CD4-positive, alpha-beta T cell (primary cell): ENCODE results near the gene CCR5AS.

ENCODE experiments used
- ATAC-seq: fragments of 200-7000 bp; cut with Tn5 transposase; one replicate; pipeline ENCODE4 v1.10.0; 2022; ENCODE audit warnings: mild to moderate bottlenecking; ENCODE audit not compliant: poor library complexity
- CTCF ChIA-PET: fragments of 350-600 bp; sonication (Branson Sonifier 250); formaldehyde crosslinking; loops from one replicate; lab custom pipeline; 2021; ENCODE audit warnings: antibody characterized with exemption, inconsistent platforms; lab: Charles Lee
- POLR2A ChIA-PET: fragments of 350-600 bp; sonication (Branson Sonifier 250); formaldehyde crosslinking; loops from one replicate; lab custom pipeline; 2021; ENCODE audit warnings: antibody characterized with exemption, inconsistent platforms; lab: Charles Lee
- DNase-seq, 14 experiments: peaks; one replicate each; pipeline ENCODE4 v3.0.0-alpha.2; 2013 to 2020; ENCODE audit warnings: mixed read lengths in 2 of 14
- H3K27ac ChIP-seq, 2 donors: one replicate each; pipeline versions ENCODE4 v1.5.1 to v1.7.0; 2013; ENCODE audit warnings: low read length in 2 of 2, low read depth in 1 of 2, mild to moderate bottlenecking in 1 of 2
- H3K27me3 ChIP-seq, 2 experiments: 1 replicate in 1 of 2; 2 replicates in 1 of 2; pipeline versions ENCODE4 v1.6.1 to v1.7.0; 2013; ENCODE audit warnings: low read length in 2 of 2, control low read depth in 1 of 2, mild to moderate bottlenecking in 1 of 2, moderate library complexity in 1 of 2; ENCODE audit not compliant: insufficient read depth in 2 of 2, control insufficient read depth in 1 of 2
- H3K36me3 ChIP-seq: one replicate; pipeline ENCODE4 v1.6.1; 2013; ENCODE audit warnings: low read length, control low read depth; ENCODE audit not compliant: insufficient read depth
- H3K4me1 ChIP-seq: one replicate; pipeline ENCODE4 v1.6.1; 2013; ENCODE audit warnings: low read length, control low read depth; ENCODE audit not compliant: insufficient read depth
- H3K4me3 ChIP-seq: one replicate; pipeline ENCODE4 v1.5.1; 2013; ENCODE audit warnings: mild to moderate bottlenecking, low read length, moderate library complexity
- H3K9me3 ChIP-seq, 2 experiments: 1 replicate in 1 of 2; 2 replicates in 1 of 2; pipeline versions ENCODE4 v1.6.1 to v1.7.0; 2013; ENCODE audit warnings: low read length in 2 of 2, mild to moderate bottlenecking in 2 of 2, control low read depth in 1 of 2, moderate library complexity in 1 of 2; ENCODE audit not compliant: control insufficient read depth in 1 of 2, insufficient read depth in 1 of 2
- H3K27ac Mint-ChIP-seq: one replicate; pipeline ENCODE4 v1.8.0; 2020; ENCODE audit warnings: mixed read lengths
- H3K27me3 Mint-ChIP-seq: one replicate; pipeline ENCODE4 v1.8.0; 2021; ENCODE audit warnings: mixed read lengths
- H3K36me3 Mint-ChIP-seq: one replicate; pipeline ENCODE4 v1.8.0; 2021; ENCODE audit warnings: low read depth, mixed read lengths
- H3K4me1 Mint-ChIP-seq: one replicate; pipeline ENCODE4 v1.8.0; 2021; ENCODE audit warnings: low read depth, mixed read lengths
- H3K4me3 Mint-ChIP-seq: one replicate; pipeline ENCODE4 v1.8.0; 2020; ENCODE audit warnings: mild to moderate bottlenecking, mixed read lengths
- H3K9me3 Mint-ChIP-seq: one replicate; pipeline ENCODE4 v1.8.0; 2020; ENCODE audit warnings: mixed read lengths
- CTCF ChIP-seq: fragments of 200-600 bp; IDR thresholded peaks from one replicate; pipeline ENCODE4 v1.8.0; 2022; ENCODE audit warnings: antibody characterized with exemption, mild to moderate bottlenecking
- intact Hi-C, 2 experiments: fragments of 100-400 bp; cut with DNase I in 1 of 2; cut with micrococcal nuclease in 1 of 2; formaldehyde crosslinking; loops; one replicate each; pipeline versions ENCODE4 v1.15.1 to v1.9.0; 2023 to 2025; cut with DNase I, micrococcal nuclease

CCR5AS gene

GRCh38 chr3:46419816-46420215 lies 12.9 kb upstream of the CCR5AS start:
- Histone ChIP-seq H3K4me1 (no peaks in the 10 kb centered on the region), H3K27me3 (no peaks in the 10 kb centered on the region), H3K27ac (no peak overlapping the region), H3K9me3 (no peaks in the 10 kb centered on the region), H3K4me3 (no peak overlapping the region), H3K36me3 (no peaks in the 10 kb centered on the region)
- no peaks in the 10 kb centered on the region for H3K4me1 Mint-ChIP-seq
- H3K27me3 Mint-ChIP-seq, result no peaks in the 10 kb centered on the region
- no peak overlapping the region for H3K4me3 Mint-ChIP-seq
- DNase-seq (no peak), ATAC-seq (no peak)
- H3K36me3 Mint-ChIP-seq, result no peaks in the 10 kb centered on the region
- intact Hi-C loops, result no loop called here
- H3K27ac Mint-ChIP-seq, result no peak overlapping the region
- H3K9me3 Mint-ChIP-seq, result no peaks in the 10 kb centered on the region
- POLR2A ChIA-PET, result no interaction called here
- CTCF ChIA-PET, result no interaction called here
- no peak for TF ChIP-seq CTCF

GRCh38 chr3:46417841-46418611 lies 11.2 kb upstream of the CCR5AS start:
- no peak overlapping the region for H3K27ac Mint-ChIP-seq
- CTCF ChIA-PET, result no interaction called here
- no peak overlapping the region for H3K4me3 Mint-ChIP-seq
- Histone ChIP-seq H3K4me1 (no peaks in the 10 kb centered on the region), H3K27me3 (no peaks in the 10 kb centered on the region), H3K4me3 (no peak overlapping the region), H3K27ac (no peak overlapping the region), H3K36me3 (no peaks in the 10 kb centered on the region), H3K9me3 (no peaks in the 10 kb centered on the region)
- H3K9me3 Mint-ChIP-seq, result no peaks in the 10 kb centered on the region
- no peaks in the 10 kb centered on the region for H3K4me1 Mint-ChIP-seq
- no peak for TF ChIP-seq CTCF
- H3K27me3 Mint-ChIP-seq, result no peaks in the 10 kb centered on the region
- no peak for DNase-seq
- intact Hi-C loops, result no loop called here
- H3K36me3 Mint-ChIP-seq, result no peaks in the 10 kb centered on the region
- ATAC-seq, result no peak
- POLR2A ChIA-PET, result no interaction called here

GRCh38 chr3:46416811-46417510 lies 10.1 kb upstream of the CCR5AS start:
- ChIA-PET CTCF (no interaction called here), POLR2A (no interaction called here)
- H3K4me1 ChIP-seq, result no peaks in the 10 kb centered on the region
- no peak overlapping the region for H3K4me3 ChIP-seq
- H3K4me3 Mint-ChIP-seq, result no peak overlapping the region
- H3K27ac ChIP-seq, result no peak overlapping the region
- no peaks in the 10 kb centered on the region for H3K36me3 Mint-ChIP-seq
- no peaks in the 10 kb centered on the region for H3K36me3 ChIP-seq
- no peak for TF ChIP-seq CTCF
- no peaks in the 10 kb centered on the region for H3K27me3 Mint-ChIP-seq
- H3K27ac Mint-ChIP-seq, result no peak overlapping the region
- no peaks in the 10 kb centered on the region for H3K9me3 ChIP-seq
- intact Hi-C loops, result no loop called here
- DNase-seq (no peak), ATAC-seq (no peak)
- H3K9me3 Mint-ChIP-seq, result no peaks in the 10 kb centered on the region
- no peaks in the 10 kb centered on the region for H3K27me3 ChIP-seq
- no peaks in the 10 kb centered on the region for H3K4me1 Mint-ChIP-seq
